GM12878 (cell line): Measurements from ENCODE around the gene PRL. TPM values are rescaled to one million over a fixed set of nuclear protein-coding genes. Genes with fewer than 3 reads are reported as not detected.
A peak's percentile ranks its signal among the peaks of the same experiment; 100 is the strongest.

Experiments used
- ATAC-seq: fragments of 200-7000 bp; cut with Tn5 transposase; 3 replicates; pipeline ENCODE4 v1.9.1; 2020; ENCODE audit warnings: mild to moderate bottlenecking, moderate library complexity
- BruUV-seq: library from RNA; stranded (reverse); fragments of 400-500 nt; replicated peaks from 2 replicates; lab custom pipeline; 2021; lab: Mats Ljungman, UMichigan
- CTCF ChIA-PET: fragments of 300-600 bp; sonication (Branson Sonifier 250); formaldehyde crosslinking; extraction: SDS; loops from one replicate; lab custom pipeline; 2021; ENCODE audit warnings: inconsistent platforms; lab: Yijun Ruan, JAX
- POLR2A ChIA-PET: fragments of 350-600 bp; formaldehyde crosslinking; extraction: SDS; loops from one replicate; lab custom pipeline; 2021; ENCODE audit warnings: inconsistent platforms; lab: Charles Lee
- RAD21 ChIA-PET: fragments of 300-600 bp; sonication (Branson Sonifier 250); formaldehyde crosslinking; loops from one replicate; lab custom pipeline; 2023; ENCODE audit warnings: antibody characterized with exemption; ENCODE audit not compliant: unreplicated experiment; lab: Charles Lee
- SMC1A ChIA-PET: fragments of 300-600 bp; sonication (Branson Sonifier 250); formaldehyde crosslinking; loops from one replicate; lab custom pipeline; 2023; ENCODE audit not compliant: unreplicated experiment, uncharacterized antibody; lab: Charles Lee
- DNase-seq: peaks from one replicate; pipeline ENCODE4 v3.0.0-alpha.2; 2011; ENCODE audit warnings: low read depth, low spot score
- FAIRE-seq: peaks from 3 replicates; lab custom pipeline; 2011; peaks lifted over from hg19 to GRCh38; lab: Jason Lieb, UNC
- H2AFZ ChIP-seq: 2 replicates; pipeline ENCODE4 v1.6.0; 2011; ENCODE audit warnings: low read depth, low read length, control low read depth; ENCODE audit not compliant: control insufficient read depth
- H3K27ac ChIP-seq: 2 replicates; pipeline ENCODE4 v1.5.1; 2011; ENCODE audit warnings: control low read depth; ENCODE audit not compliant: control insufficient read depth, insufficient read depth
- H3K27me3 ChIP-seq, 2 experiments: replicated peaks in 1 of 2; 2 replicates each; pipeline versions ENCODE4 v1.6.0 to v1.6.1; 2011; ENCODE audit warnings: low read length in 1 of 2; ENCODE audit not compliant: control insufficient read depth in 2 of 2, insufficient read depth in 2 of 2
- H3K36me3 ChIP-seq, 2 experiments: 2 replicates each; pipeline ENCODE4 v1.5.1; 2011; ENCODE audit warnings: low read length in 1 of 2; ENCODE audit not compliant: control insufficient read depth in 2 of 2, insufficient read depth in 2 of 2
- H3K4me1 ChIP-seq: 2 replicates; pipeline ENCODE4 v1.6.1; 2011; ENCODE audit warnings: mild to moderate bottlenecking, low read length, moderate library complexity, mixed read lengths; ENCODE audit not compliant: control insufficient read depth, insufficient read depth
- H3K4me2 ChIP-seq: 2 replicates; pipeline ENCODE4 v1.6.0; 2011; ENCODE audit warnings: control low read depth; ENCODE audit not compliant: control insufficient read depth, insufficient read depth
- H3K4me3 ChIP-seq: fragments of 200-600 bp; sonication (generic); 2 replicates; pipeline ENCODE4 v1.5.1; 2016
- H3K79me2 ChIP-seq: 2 replicates; pipeline ENCODE4 v1.6.0; 2011; ENCODE audit warnings: low read length; ENCODE audit not compliant: control insufficient read depth, insufficient read depth
- H3K9ac ChIP-seq: 2 replicates; pipeline ENCODE4 v1.8.0; 2011; ENCODE audit warnings: low read length, control low read depth, mixed read lengths; ENCODE audit not compliant: control insufficient read depth, insufficient read depth
- H3K9me3 ChIP-seq: replicated peaks from 3 replicates; pipeline ENCODE4 v1.5.1; 2011; ENCODE audit warnings: mild to moderate bottlenecking, low read length; ENCODE audit not compliant: control insufficient read depth, insufficient read depth
- H4K20me1 ChIP-seq: 2 replicates; pipeline ENCODE4 v1.6.0; 2011; ENCODE audit not compliant: control insufficient read depth, insufficient read depth
- ATF7 ChIP-seq: fragments of 450-650 bp; IDR thresholded peaks from 2 replicates; pipeline ENCODE4 v1.6.1; 2016; ENCODE audit warnings: low read depth, mild to moderate bottlenecking
- EP300 ChIP-seq, 2 experiments: fragments of 150-350 bp in 1 of 2; IDR thresholded peaks; 2 replicates each; pipeline ENCODE4 v1.6.1; 2011 to 2012; ENCODE audit warnings: low read depth in 2 of 2, low read length in 2 of 2, borderline replicate concordance in 1 of 2, improper control_type of control experiment in 1 of 2, inconsistent platforms in 1 of 2; ENCODE audit not compliant: control insufficient read depth in 1 of 2
- NBN ChIP-seq: fragments of 450-650 bp; IDR thresholded peaks from 2 replicates; pipeline ENCODE4 v1.6.1; 2016
- NFIC ChIP-seq: IDR thresholded peaks from 2 replicates; pipeline ENCODE4 v1.6.1; 2012; ENCODE audit warnings: low read depth, mild to moderate bottlenecking, inconsistent platforms, low read length, moderate library complexity
- NRF1 ChIP-seq: conservative IDR thresholded peaks from 2 replicates; pipeline ENCODE4 v1.6.1; 2011; ENCODE audit warnings: mild to moderate bottlenecking, low read depth, low read length, improper control_type of control experiment
- RUNX3 ChIP-seq: IDR thresholded peaks from 2 replicates; pipeline ENCODE4 v1.6.1; 2012; ENCODE audit warnings: low read length, inconsistent platforms
- ZBTB40 ChIP-seq: fragments of 450-650 bp; IDR thresholded peaks from 2 replicates; pipeline ENCODE4 v1.6.1; 2016; ENCODE audit warnings: mild to moderate bottlenecking, moderate library complexity, borderline replicate concordance
- WGBS: methylation state at CpG from one replicate; pipeline ENCODE4 v1.1.6; 2016; ENCODE audit warnings: low lambda C conversion rate; ENCODE audit not compliant: insufficient replicate concordance, insufficient coverage; ENCODE audit errors: missing lambda C conversion rate; 5-methylcytosine and 5-hydroxymethylcytosine counted together
- in situ Hi-C: fragments of 300-500 bp; cut with MboI; formaldehyde crosslinking; loops from 9 replicates; pipeline ENCODE4 v1.14.3; 2018; ENCODE audit warnings: mixed read lengths
- intact Hi-C: fragments of 100-400 bp; cut with micrococcal nuclease; formaldehyde crosslinking; loops from one replicate; pipeline ENCODE4 v1.14.2; 2022; ENCODE audit not compliant: unreplicated experiment
- polyA plus RNA-seq, 11 experiments: library from polyadenylated mRNA; depleted of rRNA in 4 of 11; unstranded in 6 of 11; stranded (reverse) in 5 of 11; fragments of >200 nt; fragmentation: Nextera tagmentation in 4 of 11; fragmentation: Illumina TruSeq in 1 of 11; extraction: Ambion mirVana in 4 of 11; extraction: Trizol in 1 of 11; gene quantifications; 1 replicate in 1 of 11; 2 replicates in 10 of 11; pipeline versions ENCODE4 v1.2.1 to v1.2.3, GENCODE V29; 2011 to 2016; ENCODE audit warnings: inconsistent platforms in 2 of 11, missing spikeins in 2 of 11, low read depth in 1 of 11
- total RNA-seq, 4 experiments: library from RNA; depleted of rRNA in 3 of 4; stranded (reverse); fragments of >200 nt in 3 of 4; fragmentation: Illumina TruSeq in 1 of 4; extraction: Trizol in 1 of 4; gene quantifications; 2 replicates each; pipeline versions ENCODE4 v1.2.1 to v1.2.3, GENCODE V29; 2013 to 2021

Gene PRL
- total and polyA plus RNA-seq, 10 of the 15 experiments (the other 5 are each of a cell fraction or from before 2014, with no cell fraction given): 0.05 to 34.9 (median 23.5) TPM

DNA sequence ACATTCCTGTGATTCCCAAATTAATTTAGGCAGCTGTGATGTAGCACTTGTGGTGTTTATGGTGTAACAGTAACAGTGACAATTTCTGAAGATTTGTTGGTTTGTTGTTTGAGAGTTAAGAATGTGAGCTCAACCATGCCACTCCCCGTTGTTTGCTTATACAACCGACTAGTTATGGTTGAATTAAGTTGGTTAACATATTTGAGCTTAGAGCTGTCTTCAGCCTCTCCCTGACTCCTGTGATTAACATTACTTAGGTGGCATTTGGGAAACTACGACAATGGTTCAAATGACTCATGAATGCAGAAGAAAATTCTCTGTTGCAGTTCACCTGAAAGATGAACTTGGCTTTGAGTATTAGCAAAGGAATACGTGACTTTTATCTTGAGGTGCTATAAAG lies 35.9 kb upstream of the PRL start:
- Histone ChIP-seq H3K27me3 (no peaks in the 10 kb centered on the region), H3K4me3 (no peak overlapping the region), H3K36me3 (no peaks in the 10 kb centered on the region), H3K4me1 (no peaks in the 10 kb centered on the region), H4K20me1 (no peaks in the 10 kb centered on the region), H3K4me2 (no peak overlapping the region; the same call in 1 of the 2 replicates), H2AFZ (peak overlapping the region; percentile 13; the same call in 1 of the 2 replicates), H3K9me3 (no peaks in the 10 kb centered on the region; the same call in 2 of the 3 replicates), H3K79me2 (no peaks in the 10 kb centered on the region), H3K9ac (no peak overlapping the region), H3K27ac (no peak overlapping the region)
- in situ Hi-C loops: no loop called here
- RAD21 ChIA-PET: interaction anchor here (2.2 kb wide), 1 partner anchor 264 kb away, joined by 6 read pairs; no protein-coding TSS in a partner anchor
- TF ChIP-seq NFIC (0 out of 2 replicates have a peak, but pooled peaks have one; percentile 12), NRF1 (no peak), NBN (no peak)
- DNase-seq (no peak), FAIRE-seq (peak; percentile 27), ATAC-seq (peak; percentile 42)
- intact Hi-C loops: no loop called here
- BruUV-seq: no TSS peak
- SMC1A ChIA-PET: interaction anchor here (0.8 to 2.8 kb wide), 8 partner anchors 9 to 496 kb away, joined by 3 to 10 read pairs (median 4); no protein-coding TSS in a partner anchor
- WGBS: 29% methylated on average over 4 of the region's 4 CpGs
- POLR2A ChIA-PET: no interaction called here
- CTCF ChIA-PET: interaction anchor here (0.7 kb wide), 1 partner anchor 249 kb away, joined by 3 read pairs; no protein-coding TSS in a partner anchor

GRCh38 chr6:22332216-22332615 lies 35.4 kb upstream of the PRL start:
- peak overlapping the region; percentile 13; the same call in 1 of the 2 replicates for H2AFZ ChIP-seq
- H4K20me1 ChIP-seq: no peaks in the 10 kb centered on the region
- ATAC-seq (peak; percentile 36; the same call in 2 of the 3 replicates), FAIRE-seq (no peak), DNase-seq (no peak)
- ChIA-PET RAD21 (no interaction called here), POLR2A (no interaction called here), CTCF (interaction anchor here (0.7 to 1.6 kb wide), 2 partner anchors 11 to 249 kb away, joined by 3 read pairs; no protein-coding TSS in a partner anchor), SMC1A (interaction anchor here (0.8 to 2.8 kb wide), 5 partner anchors 12 to 496 kb away, joined by 3 to 10 read pairs (median 3); no protein-coding TSS in a partner anchor)
- intact Hi-C loops: no loop called here
- no peak overlapping the region for H3K4me3 ChIP-seq
- H3K9me3 ChIP-seq: no peaks in the 10 kb centered on the region; the same call in 2 of the 3 replicates
- no peak overlapping the region for H3K9ac ChIP-seq
- WGBS: 25% methylated on average over 2 of the region's 2 CpGs
- no TSS peak for BruUV-seq
- TF ChIP-seq RUNX3 (peak; percentile 51), ZBTB40 (no peak), ATF7 (no peak), EP300 (IDR thresholded peaks at IDR 0.05; ENCODE audit: borderline replicate concordance in 1 of 2, control insufficient read depth in 1 of 2, low read depth in 2 of 2, low read length in 2 of 2) (no peak)
- H3K27me3 ChIP-seq: no peaks in the 10 kb centered on the region
- peak overlapping the region; percentile 17; the same call in 1 of the 2 replicates for H3K4me2 ChIP-seq
- in situ Hi-C loops: no loop called here
- no peak overlapping the region for H3K27ac ChIP-seq
- no peaks in the 10 kb centered on the region for H3K4me1 ChIP-seq
- H3K79me2 ChIP-seq: no peaks in the 10 kb centered on the region
- H3K36me3 ChIP-seq: no peaks in the 10 kb centered on the region
